Activated effector memory CD4-positive, alpha-beta T cell treated with Interleukin-2 at 50 U/mL for 16 hours (primary cell): ENCODE results near the gene VWC2.
"Not testable (repeated sequence)": the region's sequence is repeated elsewhere in the genome, so short reads cannot be mapped to it uniquely, and the experiment has no call there.

Source experiments
- DNase-seq: peaks from one replicate; pipeline ENCODE4 v3.0.0-alpha.2; 2020

VWC2 gene

GRCh38 chr7:49787980-49788379 is 14.5 kb downstream of the VWC2 start:
- no peak for DNase-seq

- no peak for DNase-seq
Measured at GRCh38 chr7:49788455-49789059, 15.1 kb downstream of the VWC2 start.

- no peak for DNase-seq
Measured at GRCh38 chr7:49789736-49790135, 16.3 kb downstream of the VWC2 start.

- no peak for DNase-seq
Measured at GRCh38 chr7:49790209-49790608, 16.8 kb downstream of the VWC2 start.

- DNase-seq = no peak
Measured at GRCh38 chr7:49791088-49791741, 17.8 kb downstream of the VWC2 start.

GRCh38 chr7:49797987-49798660 is 24.7 kb downstream of the VWC2 start:
- DNase-seq = no peak

- no peak for DNase-seq
Measured at GRCh38 chr7:49800031-49800430, 26.6 kb downstream of the VWC2 start.

- DNase-seq = no peak
Measured at GRCh38 chr7:49802600-49802999, 29.2 kb downstream of the VWC2 start.

GRCh38 chr7:49803812-49804211 is 30.4 kb downstream of the VWC2 start:
- no peak for DNase-seq

- DNase-seq = no peak
Measured at GRCh38 chr7:49805371-49806007, 32.1 kb downstream of the VWC2 start.

GRCh38 chr7:49812534-49812933 is 39.1 kb downstream of the VWC2 start:
- DNase-seq = no peak

GRCh38 chr7:49817279-49817678 is 43.8 kb downstream of the VWC2 start:
- DNase-seq = no peak

- no peak for DNase-seq
Measured at GRCh38 chr7:49821181-49821580, 47.7 kb downstream of the VWC2 start.

GRCh38 chr7:49822856-49823255 is 49.4 kb downstream of the VWC2 start:
- no peak for DNase-seq

- no peak for DNase-seq
Measured at GRCh38 chr7:49823566-49823965, 50.1 kb downstream of the VWC2 start.

GRCh38 chr7:49839863-49840645 is 66.6 kb downstream of the VWC2 start:
- no peak for DNase-seq

- no peak for DNase-seq
Measured at GRCh38 chr7:49840751-49841405, 67.4 kb downstream of the VWC2 start.

GRCh38 chr7:49845626-49846025 is 72.2 kb downstream of the VWC2 start:
- DNase-seq = no peak

- DNase-seq = no peak
Measured at GRCh38 chr7:49848211-49848841, 74.9 kb downstream of the VWC2 start.

- DNase-seq = no peak
Measured at GRCh38 chr7:49850921-49851613, 77.6 kb downstream of the VWC2 start.

GRCh38 chr7:49851614-49851934 is 78.1 kb downstream of the VWC2 start:
- DNase-seq = not testable (repeated sequence)
